ENCODE results near the gene CRAMP1. TPM values are rescaled to one million over a fixed set of nuclear protein-coding genes. Genes with fewer than 3 reads are reported as not detected.

The CRAMP1 gene
- total RNA-seq, 1 donor from 2014 or later, result 22.4 TPM

DNA sequence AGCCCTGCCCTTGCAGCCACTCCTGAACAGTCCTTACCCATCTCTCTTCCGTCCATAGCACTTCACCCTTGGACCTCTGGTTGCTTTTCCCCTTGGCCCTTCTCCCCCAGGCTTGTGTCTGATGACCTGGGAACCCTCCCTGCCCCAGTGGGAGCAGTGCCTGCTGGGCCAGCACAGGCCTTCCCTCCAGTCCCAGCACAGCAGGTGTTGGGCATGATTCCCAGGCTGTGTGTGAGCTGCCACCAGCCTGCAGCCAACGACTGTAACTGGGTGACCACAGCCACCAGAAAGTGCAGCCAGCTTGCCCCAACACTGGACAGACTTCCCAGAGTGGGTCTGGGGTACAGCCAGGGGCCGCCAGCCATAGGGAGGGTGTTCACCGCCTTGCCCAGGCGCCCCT, 30.0 kb downstream of the CRAMP1 start:
- H3K36me3 Mint-ChIP-seq (ENCODE audit: low read depth), result peaks cover 82% of the 10 kb centered on the region
- CTCF ChIA-PET, result no interaction called here
- H3K27me3 Mint-ChIP-seq, result no peaks in the 10 kb centered on the region
- intact Hi-C loops (cut with micrococcal nuclease), result no loop called here
- H3K9me3 Mint-ChIP-seq, result no peaks in the 10 kb centered on the region
- ATAC-seq (ENCODE audit: low read depth), result no peak
- H3K27ac Mint-ChIP-seq, result no peak overlapping the region
- POLR2A ChIA-PET, result no interaction called here
- H3K4me1 Mint-ChIP-seq, result peaks cover 16% of the 10 kb centered on the region
- H3K4me3 Mint-ChIP-seq, result no peak overlapping the region
- no peak for DNase-seq
- TF ChIP-seq CTCF (IDR thresholded peaks at IDR 0.05), result no peak

DNA sequence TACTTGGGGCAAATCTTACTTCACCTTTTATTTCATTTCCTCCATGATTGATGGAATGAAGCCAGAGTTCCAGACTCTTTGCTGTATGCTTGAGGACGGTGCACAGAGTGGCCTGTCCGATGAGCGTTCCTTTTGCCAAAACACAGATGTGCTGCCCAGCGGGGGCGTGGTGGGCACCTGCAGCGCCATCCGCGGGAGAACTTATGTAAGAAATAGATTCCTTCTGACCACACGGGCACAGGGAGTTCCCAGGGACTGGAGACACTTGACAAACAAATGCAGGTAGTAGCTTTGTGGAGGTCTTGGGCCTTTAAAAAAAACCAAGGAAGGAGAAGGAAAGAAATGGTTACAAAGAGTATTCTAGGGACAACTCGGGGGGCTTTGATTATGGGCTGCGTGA, 30.6 kb downstream of the CRAMP1 start:
- ChIA-PET CTCF (no interaction called here), POLR2A (no interaction called here)
- intact Hi-C loops (cut with micrococcal nuclease), result no loop called here
- no peak for ATAC-seq (ENCODE audit: low read depth)
- no peak for DNase-seq
- Mint-ChIP-seq H3K27ac (no peak overlapping the region), H3K4me1 (peaks cover 17% of the 10 kb centered on the region), H3K9me3 (no peaks in the 10 kb centered on the region), H3K4me3 (no peak overlapping the region), H3K27me3 (no peaks in the 10 kb centered on the region), H3K36me3 (ENCODE audit: low read depth) (peaks cover 77% of the 10 kb centered on the region)
- TF ChIP-seq CTCF (IDR thresholded peaks at IDR 0.05), result no peak

DNA sequence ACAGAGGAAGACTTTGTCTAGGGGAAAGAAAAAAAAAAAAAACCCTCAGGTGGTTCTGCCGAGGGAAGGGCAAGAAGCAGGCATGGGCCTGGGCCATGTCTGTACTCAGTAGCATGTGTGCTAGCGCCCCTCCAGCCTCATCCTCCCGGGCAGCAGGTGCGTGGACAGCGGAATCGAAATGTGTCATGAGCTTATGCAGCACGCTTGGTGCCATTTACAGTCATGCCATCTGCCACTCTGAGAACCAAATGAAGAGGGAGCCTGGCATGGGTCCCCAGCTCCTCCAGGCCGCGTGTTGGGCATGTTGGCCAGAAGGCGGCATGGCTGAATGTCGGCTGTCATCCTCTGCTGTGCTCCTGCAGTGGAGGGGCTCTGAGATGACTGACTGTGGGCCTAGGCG, 31.4 kb downstream of the CRAMP1 start:
- TF ChIP-seq CTCF (IDR thresholded peaks at IDR 0.05), result no peak
- Mint-ChIP-seq H3K4me1 (peaks cover 25% of the 10 kb centered on the region), H3K27me3 (no peaks in the 10 kb centered on the region), H3K27ac (no peak overlapping the region), H3K36me3 (ENCODE audit: low read depth) (peaks cover 72% of the 10 kb centered on the region), H3K4me3 (no peak overlapping the region), H3K9me3 (no peaks in the 10 kb centered on the region)
- ChIA-PET CTCF (no interaction called here), POLR2A (no interaction called here)
- intact Hi-C loops (cut with micrococcal nuclease), result no loop called here
- ATAC-seq (ENCODE audit: low read depth), result no peak
- DNase-seq, result no peak

DNA sequence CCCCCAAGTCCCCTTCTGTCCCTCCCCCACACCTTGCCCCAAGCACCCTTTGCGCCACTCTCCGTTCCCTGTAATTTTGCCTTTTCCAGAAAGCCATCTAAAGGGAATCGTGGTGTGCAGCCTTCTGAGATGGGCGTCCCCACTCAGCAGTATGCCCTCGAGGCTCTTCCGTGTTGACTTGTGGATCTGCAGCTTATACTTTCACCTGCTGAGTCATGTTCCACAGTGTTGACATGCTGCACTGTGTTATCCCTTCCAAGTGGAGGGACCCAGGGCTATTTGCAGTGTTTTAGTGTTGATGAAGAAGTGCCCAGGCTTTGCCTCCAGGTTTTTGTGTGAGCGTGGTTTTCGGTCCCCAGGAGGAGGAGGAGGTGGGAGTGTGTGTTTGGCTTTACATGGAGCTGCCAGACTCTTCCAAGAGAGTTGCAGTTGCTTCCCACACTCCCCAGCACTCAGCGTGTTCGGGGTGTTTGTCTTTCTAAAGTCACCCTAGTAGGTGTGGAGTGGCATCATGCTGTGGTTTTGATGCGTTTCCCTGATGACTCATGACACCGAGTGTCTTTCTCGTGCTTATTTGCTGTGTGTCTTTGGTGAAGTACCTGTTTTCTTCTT, 33.9 kb downstream of the CRAMP1 start:
- intact Hi-C loops (cut with micrococcal nuclease), result loop anchor here (2.0 kb wide), 1 partner anchor 33 kb away; the partner anchor contains the start of genes CRAMP1 and IFT140
- H3K27ac Mint-ChIP-seq, result peak overlapping the region; percentile 32
- H3K4me3 Mint-ChIP-seq, result no peak overlapping the region

GRCh38 chr16:1647856-1648255, 35.7 kb downstream of the CRAMP1 start:
- no peak for TF ChIP-seq CTCF (IDR thresholded peaks at IDR 0.05)
- Mint-ChIP-seq H3K9me3 (no peaks in the 10 kb centered on the region), H3K4me3 (peak overlapping the region; percentile 65), H3K27ac (peak overlapping the region; percentile 82), H3K4me1 (peaks cover 40% of the 10 kb centered on the region), H3K36me3 (ENCODE audit: low read depth) (peaks cover 51% of the 10 kb centered on the region), H3K27me3 (no peaks in the 10 kb centered on the region)
- peak; percentile 67 for ATAC-seq (ENCODE audit: low read depth)
- ChIA-PET CTCF (interaction anchor here (1.0 kb wide), 1 partner anchor 58 kb away, joined by 3 read pairs; no protein-coding TSS in a partner anchor), POLR2A (interaction anchor here (0.7 to 1.3 kb wide), 3 partner anchors 9 to 189 kb away, joined by 4 to 7 read pairs (median 6); partner anchors contain the start of gene JPT2)
- intact Hi-C loops (cut with micrococcal nuclease), result loop anchor here (2.0 kb wide), 1 partner anchor 35 kb away; the partner anchor contains the start of genes CRAMP1 and IFT140
- DNase-seq, result no peak

More for the DNA sequence above, 33.9 kb downstream of the CRAMP1 start:
- no peak for TF ChIP-seq CTCF (IDR thresholded peaks at IDR 0.05)
- peaks cover 54% of the 10 kb centered on the region for H3K36me3 Mint-ChIP-seq (ENCODE audit: low read depth)
- ChIA-PET CTCF (no interaction called here), POLR2A (no interaction called here)
- DNase-seq (no peak), ATAC-seq (ENCODE audit: low read depth) (peak; percentile 51)
- H3K27me3 Mint-ChIP-seq, result no peaks in the 10 kb centered on the region
- peaks cover 40% of the 10 kb centered on the region for H3K4me1 Mint-ChIP-seq
- H3K9me3 Mint-ChIP-seq, result no peaks in the 10 kb centered on the region

Measured in activated B cell treated with CpG ODN at 0.5 μM for 24 hours (primary cell).